ENCODE results near the gene ITGAX.

ITGAX gene

GRCh38 chr16:31375231-31375630 lies 20.3 kb downstream of the ITGAX start:
- H3K36me3 ChIP-seq (ENCODE audit: insufficient read depth, low read length), result no peaks in the 10 kb centered on the region
- no peaks in the 10 kb centered on the region for H3K4me1 ChIP-seq (ENCODE audit: insufficient read depth, low read length, poor library complexity, severe bottlenecking)
- no peak overlapping the region for H3K4me3 ChIP-seq (ENCODE audit: low read length, poor library complexity, severe bottlenecking)
- no peaks in the 10 kb centered on the region for H3K9me3 ChIP-seq (ENCODE audit: insufficient read depth, low read depth, low read length)
- no peak overlapping the region for H2AFZ ChIP-seq (ENCODE audit: low read length)
- H4K20me1 ChIP-seq (ENCODE audit: insufficient read depth, low read length, poor library complexity, severe bottlenecking), result no peaks in the 10 kb centered on the region
- no peaks in the 10 kb centered on the region for H3F3A ChIP-seq (ENCODE audit: low read depth)
- H3K4me2 ChIP-seq (ENCODE audit: low read depth, low read length, poor library complexity, severe bottlenecking), result no peak overlapping the region
- H3K9me2 ChIP-seq (replicated peaks; ENCODE audit: low read depth, low read length), result no peaks in the 10 kb centered on the region
- no peak for TF ChIP-seq CTCF (conservative IDR thresholded peaks at IDR 0.05; ENCODE audit: low read length)
- no peak for TF ChIP-seq EZH2phosphoT487 (IDR thresholded peaks at IDR 0.05; ENCODE audit: borderline replicate concordance)
- H3K79me2 ChIP-seq (ENCODE audit: insufficient read depth, low read length), result no peaks in the 10 kb centered on the region
- H3K9ac ChIP-seq (ENCODE audit: low read depth, low read length, poor library complexity, severe bottlenecking), result no peak overlapping the region
- no peaks in the 10 kb centered on the region for H3K27me3 ChIP-seq (ENCODE audit: insufficient read depth, low read length, poor library complexity, severe bottlenecking)

- Histone ChIP-seq H3K4me1 (ENCODE audit: insufficient read depth, low read length, poor library complexity, severe bottlenecking) (no peaks in the 10 kb centered on the region), H3K27me3 (ENCODE audit: insufficient read depth, low read length, poor library complexity, severe bottlenecking) (no peaks in the 10 kb centered on the region), H3F3A (ENCODE audit: low read depth) (no peaks in the 10 kb centered on the region), H3K9ac (ENCODE audit: low read depth, low read length, poor library complexity, severe bottlenecking) (no peak overlapping the region), H2AFZ (ENCODE audit: low read length) (no peak overlapping the region), H3K36me3 (ENCODE audit: insufficient read depth, low read length) (no peaks in the 10 kb centered on the region), H3K4me2 (ENCODE audit: low read depth, low read length, poor library complexity, severe bottlenecking) (no peak overlapping the region), H4K20me1 (ENCODE audit: insufficient read depth, low read length, poor library complexity, severe bottlenecking) (no peaks in the 10 kb centered on the region), H3K9me2 (replicated peaks; ENCODE audit: low read depth, low read length) (no peaks in the 10 kb centered on the region), H3K9me3 (ENCODE audit: insufficient read depth, low read depth, low read length) (no peaks in the 10 kb centered on the region), H3K4me3 (ENCODE audit: low read length, poor library complexity, severe bottlenecking) (no peak overlapping the region), H3K79me2 (ENCODE audit: insufficient read depth, low read length) (no peaks in the 10 kb centered on the region)
- TF ChIP-seq EZH2phosphoT487 (IDR thresholded peaks at IDR 0.05; ENCODE audit: borderline replicate concordance) (no peak), CTCF (conservative IDR thresholded peaks at IDR 0.05; ENCODE audit: low read length) (no peak)
Observed at GRCh38 chr16:31376705-31377104, 21.7 kb downstream of the ITGAX start.

- Histone ChIP-seq H2AFZ (ENCODE audit: low read length) (no peak overlapping the region), H3K4me2 (ENCODE audit: low read depth, low read length, poor library complexity, severe bottlenecking) (no peak overlapping the region), H3K4me1 (ENCODE audit: insufficient read depth, low read length, poor library complexity, severe bottlenecking) (no peaks in the 10 kb centered on the region), H3K27me3 (ENCODE audit: insufficient read depth, low read length, poor library complexity, severe bottlenecking) (no peaks in the 10 kb centered on the region), H3K79me2 (ENCODE audit: insufficient read depth, low read length) (no peaks in the 10 kb centered on the region), H3K9me2 (replicated peaks; ENCODE audit: low read depth, low read length) (no peaks in the 10 kb centered on the region), H3K9ac (ENCODE audit: low read depth, low read length, poor library complexity, severe bottlenecking) (no peak overlapping the region), H3K4me3 (ENCODE audit: low read length, poor library complexity, severe bottlenecking) (no peak overlapping the region), H3K9me3 (ENCODE audit: insufficient read depth, low read depth, low read length) (no peaks in the 10 kb centered on the region), H4K20me1 (ENCODE audit: insufficient read depth, low read length, poor library complexity, severe bottlenecking) (no peaks in the 10 kb centered on the region), H3F3A (ENCODE audit: low read depth) (no peaks in the 10 kb centered on the region), H3K36me3 (ENCODE audit: insufficient read depth, low read length) (no peaks in the 10 kb centered on the region)
- TF ChIP-seq CTCF (conservative IDR thresholded peaks at IDR 0.05; ENCODE audit: low read length), result no peak
- TF ChIP-seq EZH2phosphoT487 (IDR thresholded peaks at IDR 0.05; ENCODE audit: borderline replicate concordance), result no peak
Observed at GRCh38 chr16:31377210-31377903, 22.4 kb downstream of the ITGAX start.
